Prostate gland (tissue), 2 donors: Measurements from ENCODE around the gene TSPAN31. TPM values are rescaled to one million over a fixed set of nuclear protein-coding genes. Genes with fewer than 3 reads are reported as not detected.
A peak's percentile ranks its signal among the peaks of the same experiment; 100 is the strongest.

Source experiments
- DNase-seq: peaks from one replicate; pipeline ENCODE4 v3.0.0-alpha.2; 2019; ENCODE audit warnings: low spot score
- H3K27ac ChIP-seq, 2 donors: fragments of 200-600 bp; sonication (generic); 2 replicates each; pipeline ENCODE4 v1.5.1; 2017 to 2019
- H3K27me3 ChIP-seq: fragments of 200-600 bp; sonication (generic); replicated peaks from 2 replicates; pipeline ENCODE4 v1.5.1; 2019; ENCODE audit not compliant: insufficient read depth
- H3K36me3 ChIP-seq, 2 donors: fragments of 200-600 bp; sonication (generic); 1 replicate in 1 of 2; 2 replicates in 1 of 2; pipeline versions ENCODE4 v1.5.1 to v1.8.1; 2017 to 2019
- H3K4me1 ChIP-seq: fragments of 200-600 bp; sonication (generic); replicated peaks from 2 replicates; pipeline ENCODE4 v1.5.1; 2019
- H3K4me3 ChIP-seq, 2 donors: fragments of 200-600 bp; sonication (generic); 2 replicates each; pipeline ENCODE4 v1.5.1; 2017 to 2019
- H3K9me3 ChIP-seq: fragments of 200-600 bp; sonication (generic); 2 replicates; pipeline ENCODE4 v1.5.1; 2017
- CTCF ChIP-seq, 4 experiments: fragments of 200-600 bp in 2 of 4; fragments of 450-650 bp in 2 of 4; sonication (generic) in 2 of 4; IDR thresholded peaks; 1 replicate in 3 of 4; 2 replicates in 1 of 4; pipeline ENCODE4 v1.5.1; 2016 to 2019; ENCODE audit warnings: antibody characterized with exemption in 4 of 4, mild to moderate bottlenecking in 2 of 4, moderate library complexity in 2 of 4
- POLR2A ChIP-seq: fragments of 450-650 bp; IDR thresholded peaks from one replicate; pipeline ENCODE4 v1.6.1; 2016; ENCODE audit warnings: antibody characterized with exemption, mild to moderate bottlenecking
- POLR2AphosphoS5 ChIP-seq: sonication (generic); formaldehyde crosslinking; IDR thresholded peaks from one replicate; pipeline ENCODE4 v1.6.1; 2017; ENCODE audit warnings: antibody characterized with exemption
- WGBS: methylation state at CpG from one replicate; pipeline ENCODE4 v1.1.5; 2018; 5-methylcytosine and 5-hydroxymethylcytosine counted together
- intact Hi-C: fragments of 100-400 bp; cut with DNase I; formaldehyde crosslinking; loops from one replicate; pipeline ENCODE4 v1.14.2; 2022
- total RNA-seq, 2 donors: library from RNA; depleted of rRNA; stranded (reverse); fragments of >200 nt; gene quantifications; one replicate each; pipeline ENCODE4 v1.1.0, GENCODE V29; 2016

The TSPAN31 gene
- total RNA-seq, 2 donors from 2014 or later, result 40.4 to 127 TPM

- no peak for DNase-seq
- no peak overlapping the region for H3K4me3 ChIP-seq
- H3K27me3 ChIP-seq, result no peaks in the 10 kb centered on the region
- no peaks in the 10 kb centered on the region for H3K9me3 ChIP-seq
- H3K36me3 ChIP-seq, result no peaks in the 10 kb centered on the region
- peaks cover 24% of the 10 kb centered on the region for H3K4me1 ChIP-seq
- no peak overlapping the region for H3K27ac ChIP-seq
- intact Hi-C loops, result no loop called here
- TF ChIP-seq POLR2AphosphoS5, result no peak
- no peak for TF ChIP-seq POLR2A
- TF ChIP-seq CTCF (IDR thresholded peaks at IDR 0.05), result no peak
Measured at GRCh38 chr12:57767305-57767698, 22.5 kb downstream of the TSPAN31 start.

- DNase-seq, result no peak
- Histone ChIP-seq H3K4me3 (no peak overlapping the region), H3K27me3 (no peaks in the 10 kb centered on the region), H3K27ac (no peak overlapping the region), H3K9me3 (no peaks in the 10 kb centered on the region), H3K36me3 (no peaks in the 10 kb centered on the region), H3K4me1 (peaks cover 24% of the 10 kb centered on the region)
- intact Hi-C loops, result no loop called here
- WGBS, result 100% methylated on average over 3 of the region's 3 CpGs
- no peak for TF ChIP-seq CTCF (IDR thresholded peaks at IDR 0.05)
- no peak for TF ChIP-seq POLR2A
- TF ChIP-seq POLR2AphosphoS5, result no peak
Measured at GRCh38 chr12:57767876-57768275, 23.0 kb downstream of the TSPAN31 start.

- H3K36me3 ChIP-seq, result no peaks in the 10 kb centered on the region
- no peak for DNase-seq
- no peak overlapping the region for H3K4me3 ChIP-seq
- peaks cover 24% of the 10 kb centered on the region for H3K4me1 ChIP-seq
- 93% methylated on average over 11 of the region's 11 CpGs for WGBS
- H3K27ac ChIP-seq, result no peak overlapping the region
- no peak for TF ChIP-seq POLR2A
- TF ChIP-seq CTCF (IDR thresholded peaks at IDR 0.05), result no peak
- TF ChIP-seq POLR2AphosphoS5, result no peak
- H3K27me3 ChIP-seq, result no peaks in the 10 kb centered on the region
- intact Hi-C loops, result no loop called here
- no peaks in the 10 kb centered on the region for H3K9me3 ChIP-seq
Measured at GRCh38 chr12:57769594-57769993, 24.8 kb downstream of the TSPAN31 start.

GRCh38 chr12:57770734-57771133 lies 25.9 kb downstream of the TSPAN31 start:
- no peak overlapping the region for H3K4me3 ChIP-seq
- peaks cover 16% of the 10 kb centered on the region for H3K4me1 ChIP-seq
- H3K27me3 ChIP-seq, result no peaks in the 10 kb centered on the region
- intact Hi-C loops, result no loop called here
- TF ChIP-seq CTCF (IDR thresholded peaks at IDR 0.05), result no peak
- no peaks in the 10 kb centered on the region for H3K9me3 ChIP-seq
- DNase-seq, result no peak
- WGBS, result 75% methylated on average over 4 of the region's 4 CpGs
- no peak overlapping the region for H3K27ac ChIP-seq
- H3K36me3 ChIP-seq, result no peaks in the 10 kb centered on the region

GRCh38 chr12:57771236-57771872 lies 26.5 kb downstream of the TSPAN31 start:
- Histone ChIP-seq H3K36me3 (no peaks in the 10 kb centered on the region), H3K4me3 (peak overlapping the region; percentile 67 to 88), H3K27ac (peak overlapping the region; percentile 86 to 89), H3K27me3 (no peaks in the 10 kb centered on the region), H3K4me1 (peaks cover 9% of the 10 kb centered on the region), H3K9me3 (no peaks in the 10 kb centered on the region)
- WGBS, result 2% methylated on average over 16 of the region's 16 CpGs
- DNase-seq, result peak; percentile 79
- TF ChIP-seq POLR2A (no peak), CTCF (IDR thresholded peaks at IDR 0.05) (no peak), POLR2AphosphoS5 (no peak)
- intact Hi-C loops, result no loop called here
